Measurements from ENCODE around the gene EDEM2.

GRCh38 chr20:35066194-35066593 is 80.9 kb downstream of the EDEM2 start:
- no peak for TF ChIP-seq CTCF (IDR thresholded peaks at IDR 0.05; ENCODE audit: borderline replicate concordance, extremely low read depth, low read length, poor library complexity, severe bottlenecking)
- no peak for TF ChIP-seq EZH2 (IDR thresholded peaks at IDR 0.05; ENCODE audit: borderline replicate concordance, low read depth, low read length, severe bottlenecking)
